Activated CD8-positive, alpha-beta memory T cell treated with anti-CD3 and anti-CD28 coated beads, Interleukin-2, amount 50 U/mL, for 24 hours (primary cell): ENCODE results near the gene SH3D19.
"Not testable (repeated sequence)": the region's sequence is repeated elsewhere in the genome, so short reads cannot be mapped to it uniquely, and the experiment has no call there.

Experiments used
- DNase-seq: peaks from one replicate; pipeline ENCODE4 v3.0.0-alpha.2; 2020; ENCODE audit errors: extremely low read depth

Gene SH3D19

GRCh38 chr4:151268905-151269304 is 56.5 kb downstream of the SH3D19 start:
- DNase-seq, result not testable (repeated sequence)

GRCh38 chr4:151267822-151268535 is 57.4 kb downstream of the SH3D19 start:
- no peak for DNase-seq

GRCh38 chr4:151267104-151267503 is 58.3 kb downstream of the SH3D19 start:
- no peak for DNase-seq

- no peak for DNase-seq
Measured at GRCh38 chr4:151266497-151266896, 58.9 kb downstream of the SH3D19 start.

GRCh38 chr4:151263455-151263854 is 62.0 kb downstream of the SH3D19 start:
- DNase-seq, result no peak

- no peak for DNase-seq
Measured at GRCh38 chr4:151260526-151260925, 64.9 kb downstream of the SH3D19 start.

- DNase-seq, result no peak
Measured at GRCh38 chr4:151259752-151260151, 65.7 kb downstream of the SH3D19 start.

- no peak for DNase-seq
Measured at GRCh38 chr4:151257704-151258103, 67.7 kb downstream of the SH3D19 start.

GRCh38 chr4:151256134-151256533 is 69.3 kb downstream of the SH3D19 start:
- no peak for DNase-seq

GRCh38 chr4:151255680-151256079 is 69.7 kb downstream of the SH3D19 start:
- not testable (repeated sequence) for DNase-seq

- DNase-seq, result not testable (repeated sequence)
Measured at GRCh38 chr4:151255226-151255625, 70.2 kb downstream of the SH3D19 start.

GRCh38 chr4:151251603-151252304 is 73.7 kb downstream of the SH3D19 start:
- DNase-seq, result no peak

- DNase-seq, result no peak
Measured at GRCh38 chr4:151250706-151251105, 74.7 kb downstream of the SH3D19 start.

GRCh38 chr4:151248519-151248918 is 76.9 kb downstream of the SH3D19 start:
- DNase-seq, result no peak

- DNase-seq, result no peak
Measured at GRCh38 chr4:151247395-151247794, 78.0 kb downstream of the SH3D19 start.

GRCh38 chr4:151246742-151247141 is 78.7 kb downstream of the SH3D19 start:
- DNase-seq, result no peak

- no peak for DNase-seq
Measured at GRCh38 chr4:151242305-151242704, 83.1 kb downstream of the SH3D19 start.

GRCh38 chr4:151239608-151240007 is 85.8 kb downstream of the SH3D19 start:
- DNase-seq, result no peak

GRCh38 chr4:151238477-151238876 is 86.9 kb downstream of the SH3D19 start:
- no peak for DNase-seq

GRCh38 chr4:151236036-151236435 is 89.4 kb downstream of the SH3D19 start:
- no peak for DNase-seq

GRCh38 chr4:151235373-151235772 is 90.0 kb downstream of the SH3D19 start:
- not testable (repeated sequence) for DNase-seq

GRCh38 chr4:151233600-151233999 is 91.8 kb downstream of the SH3D19 start:
- DNase-seq, result no peak

GRCh38 chr4:151231915-151232595 is 93.3 kb downstream of the SH3D19 start:
- no peak for DNase-seq
